Stimulated activated naive CD8-positive, alpha-beta T cell treated with anti-CD3 and anti-CD28 coated beads, Interleukin-15, Interleukin-2, amounts not matched to agents 100 ng/mL and 50 ng/mL, for 24 hours (primary cell): Measurements from ENCODE around the gene BCO2.
"Not testable (repeated sequence)": the region's sequence is repeated elsewhere in the genome, so short reads cannot be mapped to it uniquely, and the experiment has no call there.

Experiments
- H3K27ac Mint-ChIP-seq: one replicate; pipeline ENCODE4 v1.8.0; 2021; ENCODE audit warnings: mild to moderate bottlenecking, mixed read lengths
- H3K27me3 Mint-ChIP-seq: one replicate; pipeline ENCODE4 v1.8.0; 2021; ENCODE audit warnings: mixed read lengths
- H3K36me3 Mint-ChIP-seq: one replicate; pipeline ENCODE4 v1.8.0; 2021; ENCODE audit warnings: low read depth, mixed read lengths
- H3K4me1 Mint-ChIP-seq: one replicate; pipeline ENCODE4 v1.8.0; 2021; ENCODE audit warnings: low read depth, mixed read lengths
- H3K4me3 Mint-ChIP-seq: one replicate; pipeline ENCODE4 v1.8.0; 2021; ENCODE audit warnings: mild to moderate bottlenecking, mixed read lengths
- H3K9me3 Mint-ChIP-seq: one replicate; pipeline ENCODE4 v1.8.0; 2021; ENCODE audit warnings: mixed read lengths

The BCO2 gene

GRCh38 chr11:112162200-112162599, 13.1 kb upstream of the BCO2 start:
- H3K36me3 Mint-ChIP-seq, H3K9me3 Mint-ChIP-seq, H3K27ac Mint-ChIP-seq, H3K4me3 Mint-ChIP-seq: not testable (repeated sequence)
- H3K27me3 Mint-ChIP-seq = peaks cover 52% of the 10 kb centered on the region
- H3K4me1 Mint-ChIP-seq = peaks cover 20% of the 10 kb centered on the region

GRCh38 chr11:112162761-112163546, 12.4 kb upstream of the BCO2 start:
- no peaks in the 10 kb centered on the region for H3K9me3 Mint-ChIP-seq
- no peak overlapping the region for H3K4me3 Mint-ChIP-seq
- H3K36me3 Mint-ChIP-seq = peaks cover 3% of the 10 kb centered on the region
- H3K4me1 Mint-ChIP-seq = peaks cover 14% of the 10 kb centered on the region
- H3K27ac Mint-ChIP-seq = no peak overlapping the region
- H3K27me3 Mint-ChIP-seq = peaks cover 52% of the 10 kb centered on the region

- peaks cover 50% of the 10 kb centered on the region for H3K27me3 Mint-ChIP-seq
- no peaks in the 10 kb centered on the region for H3K9me3 Mint-ChIP-seq
- H3K27ac Mint-ChIP-seq = no peak within 1 kb of the TSS
- peak within 1 kb of the TSS; percentile 40 for H3K4me3 Mint-ChIP-seq
- peaks cover 3% of the 10 kb centered on the region for H3K36me3 Mint-ChIP-seq
- H3K4me1 Mint-ChIP-seq = peaks cover 13% of the 10 kb centered on the region
Measured at GRCh38 chr11:112163875-112164685, 11.2 kb upstream of the BCO2 start, which contains the start of gene IL18. Gene IL18, minus strand, starts transcription at chr11:112164094. Its CDS starts 9,041 bp downstream, at chr11:112155053.

GRCh38 chr11:112165049-112165448, 10.3 kb upstream of the BCO2 start:
- Mint-ChIP-seq H3K4me3 (no peak overlapping the region), H3K36me3 (peaks cover 3% of the 10 kb centered on the region), H3K9me3 (no peaks in the 10 kb centered on the region), H3K4me1 (peaks cover 9% of the 10 kb centered on the region), H3K27ac (no peak overlapping the region), H3K27me3 (peaks cover 44% of the 10 kb centered on the region)

- no peak overlapping the region for H3K27ac Mint-ChIP-seq
- peaks cover 34% of the 10 kb centered on the region for H3K27me3 Mint-ChIP-seq
- H3K4me1 Mint-ChIP-seq = peaks cover 9% of the 10 kb centered on the region
Measured at GRCh38 chr11:112166562-112166961, 8.8 kb upstream of the BCO2 start.

GRCh38 chr11:112167145-112167544, 8.2 kb upstream of the BCO2 start, which contains the start of gene TEX12:
Gene TEX12, plus strand, starts transcription at chr11:112167372. Its CDS starts 1,897 bp downstream, at chr11:112169269.
- Mint-ChIP-seq H3K36me3 (no peaks in the 10 kb centered on the region), H3K9me3 (no peaks in the 10 kb centered on the region), H3K4me3 (no peak within 1 kb of the TSS), H3K27ac (no peak within 1 kb of the TSS), H3K4me1 (peaks cover 9% of the 10 kb centered on the region), H3K27me3 (peaks cover 31% of the 10 kb centered on the region)

More at GRCh38 chr11:112166562-112166961, 8.8 kb upstream of the BCO2 start:
- Mint-ChIP-seq H3K4me3 (no peak overlapping the region), H3K9me3 (no peaks in the 10 kb centered on the region), H3K36me3 (peaks cover 3% of the 10 kb centered on the region)

- Mint-ChIP-seq H3K4me1 (peaks cover 15% of the 10 kb centered on the region), H3K27ac (no peak overlapping the region), H3K36me3 (no peaks in the 10 kb centered on the region), H3K4me3 (no peak overlapping the region), H3K27me3 (peaks cover 21% of the 10 kb centered on the region), H3K9me3 (no peaks in the 10 kb centered on the region)
Measured at GRCh38 chr11:112172362-112172994, 2.8 kb upstream of the BCO2 start.

- H3K9me3 Mint-ChIP-seq = no peaks in the 10 kb centered on the region
- peaks cover 15% of the 10 kb centered on the region for H3K4me1 Mint-ChIP-seq
- no peak overlapping the region for H3K27ac Mint-ChIP-seq
- H3K27me3 Mint-ChIP-seq = peaks cover 23% of the 10 kb centered on the region
- H3K4me3 Mint-ChIP-seq = no peak overlapping the region
- H3K36me3 Mint-ChIP-seq = no peaks in the 10 kb centered on the region
Measured at GRCh38 chr11:112173152-112173551, 2.2 kb upstream of the BCO2 start.

GRCh38 chr11:112175599-112175952, 264 bp downstream of the BCO2 start:
- Mint-ChIP-seq H3K4me3 (peak overlapping the region; percentile 18), H3K36me3 (no peaks in the 10 kb centered on the region), H3K27me3 (peaks cover 38% of the 10 kb centered on the region)

GRCh38 chr11:112176077-112176476, 765 bp downstream of the BCO2 start:
- peaks cover 27% of the 10 kb centered on the region for H3K4me1 Mint-ChIP-seq

More at GRCh38 chr11:112175599-112175952, 264 bp downstream of the BCO2 start:
- Mint-ChIP-seq H3K9me3 (no peaks in the 10 kb centered on the region), H3K4me1 (peaks cover 27% of the 10 kb centered on the region), H3K27ac (peak overlapping the region; percentile 19)

GRCh38 chr11:112177589-112177988, 2.3 kb downstream of the BCO2 start:
- H3K9me3 Mint-ChIP-seq = no peaks in the 10 kb centered on the region
- H3K27me3 Mint-ChIP-seq = peaks cover 42% of the 10 kb centered on the region

More at GRCh38 chr11:112176077-112176476, 765 bp downstream of the BCO2 start:
- Mint-ChIP-seq H3K36me3 (no peaks in the 10 kb centered on the region), H3K27ac (no peak overlapping the region), H3K27me3 (peaks cover 38% of the 10 kb centered on the region), H3K4me3 (no peak overlapping the region), H3K9me3 (no peaks in the 10 kb centered on the region)

GRCh38 chr11:112178428-112178827, 3.1 kb downstream of the BCO2 start:
- Mint-ChIP-seq H3K36me3 (no peaks in the 10 kb centered on the region), H3K27ac (no peak overlapping the region), H3K4me3 (no peak overlapping the region), H3K4me1 (peaks cover 24% of the 10 kb centered on the region), H3K27me3 (peaks cover 47% of the 10 kb centered on the region), H3K9me3 (no peaks in the 10 kb centered on the region)

More at GRCh38 chr11:112177589-112177988, 2.3 kb downstream of the BCO2 start:
- Mint-ChIP-seq H3K36me3 (no peaks in the 10 kb centered on the region), H3K4me3 (no peak overlapping the region), H3K4me1 (peaks cover 24% of the 10 kb centered on the region), H3K27ac (no peak overlapping the region)

GRCh38 chr11:112178936-112179335, 3.6 kb downstream of the BCO2 start:
- Mint-ChIP-seq H3K27me3 (peaks cover 51% of the 10 kb centered on the region), H3K36me3 (no peaks in the 10 kb centered on the region), H3K4me3 (no peak overlapping the region), H3K4me1 (peaks cover 24% of the 10 kb centered on the region), H3K27ac (no peak overlapping the region), H3K9me3 (no peaks in the 10 kb centered on the region)

GRCh38 chr11:112179601-112180000, 4.3 kb downstream of the BCO2 start:
- peaks cover 49% of the 10 kb centered on the region for H3K27me3 Mint-ChIP-seq
- no peak overlapping the region for H3K27ac Mint-ChIP-seq
- peaks cover 23% of the 10 kb centered on the region for H3K4me1 Mint-ChIP-seq
- no peak overlapping the region for H3K4me3 Mint-ChIP-seq
- no peaks in the 10 kb centered on the region for H3K9me3 Mint-ChIP-seq
- no peaks in the 10 kb centered on the region for H3K36me3 Mint-ChIP-seq

GRCh38 chr11:112182867-112183266, 7.6 kb downstream of the BCO2 start:
- H3K4me3 Mint-ChIP-seq = no peak overlapping the region
- peaks cover 12% of the 10 kb centered on the region for H3K4me1 Mint-ChIP-seq
- H3K27ac Mint-ChIP-seq = no peak overlapping the region
- no peaks in the 10 kb centered on the region for H3K36me3 Mint-ChIP-seq
- no peaks in the 10 kb centered on the region for H3K9me3 Mint-ChIP-seq
- H3K27me3 Mint-ChIP-seq = peaks cover 30% of the 10 kb centered on the region
